Activated effector memory CD4-positive, alpha-beta T cell treated with Interleukin-2 at 50 U/mL for 16 hours (primary cell): ENCODE measurements around the gene PTBP1.

Experiments
- DNase-seq: peaks from one replicate; pipeline ENCODE4 v3.0.0-alpha.2; 2020

Gene PTBP1

GRCh38 chr19:772730-773436 is 24.4 kb upstream of the PTBP1 start:
- DNase-seq = no peak

DNA sequence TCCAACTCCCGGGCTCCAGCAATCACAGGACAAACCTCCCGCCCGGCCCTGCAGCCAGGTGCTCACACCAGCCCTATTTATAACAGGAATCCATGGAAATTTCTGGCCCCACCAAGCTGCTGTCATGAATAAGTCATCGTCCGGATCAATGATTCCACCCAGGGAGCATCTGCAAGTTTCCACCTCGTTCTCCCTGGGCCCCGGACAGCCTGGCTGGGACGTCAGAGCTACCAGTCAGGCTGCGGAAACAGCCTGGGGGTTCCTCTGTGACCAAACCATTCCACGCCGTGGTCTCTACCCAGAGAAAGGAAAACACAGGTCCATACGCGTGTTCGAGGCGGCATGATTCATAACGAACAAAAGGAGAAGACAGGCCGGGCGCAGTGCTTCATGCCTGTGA is 20.7 kb upstream of the PTBP1 start:
- no peak for DNase-seq

DNA sequence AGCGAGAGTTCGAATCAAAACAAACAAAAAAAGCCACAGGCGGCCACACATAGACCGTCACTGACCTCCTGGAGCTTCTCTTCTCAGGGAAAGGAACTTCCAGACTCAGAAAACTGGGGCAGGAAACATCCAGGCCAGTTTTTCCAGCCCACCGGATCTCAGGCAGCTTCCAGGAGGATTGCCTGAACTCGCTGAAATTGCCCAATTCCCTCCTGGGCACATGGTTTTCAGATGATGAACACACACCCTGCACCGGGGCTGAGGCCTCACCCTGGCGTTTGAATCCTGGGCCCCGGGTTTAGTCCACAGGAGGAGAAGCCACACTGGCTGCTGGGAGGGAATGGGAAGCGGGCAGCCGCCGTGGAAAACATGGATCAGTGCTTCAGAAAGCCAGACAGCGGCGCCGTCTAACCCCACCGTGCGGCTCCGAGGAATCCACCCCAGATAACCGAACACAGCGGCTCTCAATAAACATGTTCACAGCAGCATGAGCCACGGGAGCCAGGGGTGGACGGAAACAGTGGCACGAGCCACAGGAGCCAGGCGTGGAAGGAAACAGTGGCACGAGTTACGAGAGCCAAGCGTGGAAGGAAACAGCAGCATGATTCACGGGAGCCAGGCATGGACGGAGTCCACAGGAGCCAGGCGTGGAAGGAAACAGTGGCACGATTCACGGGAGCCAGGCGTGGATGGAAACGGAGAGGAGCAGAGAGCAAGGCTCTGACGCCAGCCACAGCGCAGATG is 18.2 kb upstream of the PTBP1 start:
- no peak for DNase-seq

DNA sequence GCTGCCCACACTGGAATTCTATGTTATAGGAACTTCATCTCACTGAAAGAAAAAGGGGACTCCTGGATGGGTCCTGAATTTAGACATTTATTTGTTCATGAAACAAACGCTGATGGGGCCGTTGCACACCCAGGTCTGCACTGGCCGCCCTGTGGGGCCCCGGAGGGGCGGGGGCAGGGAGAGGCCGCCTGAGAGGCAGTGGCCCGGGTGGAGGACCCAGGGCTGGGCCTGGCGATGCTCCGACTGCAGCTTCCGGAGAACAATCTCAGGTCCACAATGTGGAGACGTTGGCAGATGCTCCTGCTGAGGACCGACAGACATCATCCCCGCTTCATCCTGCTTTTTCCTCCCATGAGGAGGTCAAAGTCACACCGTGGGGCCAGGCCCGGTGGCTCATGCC is 16.3 kb upstream of the PTBP1 start:
- no peak for DNase-seq

DNA sequence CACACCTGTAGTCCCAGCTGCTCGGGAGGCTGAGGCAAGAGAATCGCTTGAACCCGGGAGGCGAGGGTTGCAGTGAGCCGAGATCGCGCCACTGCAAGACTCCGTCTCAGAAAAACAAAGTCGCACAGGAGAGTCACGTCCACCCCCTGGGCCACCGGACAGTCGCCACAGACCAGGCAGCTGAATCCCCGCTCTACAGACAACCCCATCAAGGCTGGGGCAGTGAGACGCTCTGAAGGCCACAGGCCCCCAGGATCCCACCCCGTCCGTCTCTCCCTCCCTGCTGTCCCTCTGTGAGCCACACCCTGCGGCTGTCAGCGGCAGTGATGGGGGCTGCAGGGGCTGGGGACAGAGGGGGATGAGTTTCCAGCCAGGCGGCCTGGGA is 15.5 kb upstream of the PTBP1 start:
- no peak for DNase-seq

- no peak for DNase-seq
Measured at GRCh38 chr19:782185-782877, 14.9 kb upstream of the PTBP1 start.

GRCh38 chr19:782878-783668 is 14.2 kb upstream of the PTBP1 start:
- DNase-seq = no peak

DNA sequence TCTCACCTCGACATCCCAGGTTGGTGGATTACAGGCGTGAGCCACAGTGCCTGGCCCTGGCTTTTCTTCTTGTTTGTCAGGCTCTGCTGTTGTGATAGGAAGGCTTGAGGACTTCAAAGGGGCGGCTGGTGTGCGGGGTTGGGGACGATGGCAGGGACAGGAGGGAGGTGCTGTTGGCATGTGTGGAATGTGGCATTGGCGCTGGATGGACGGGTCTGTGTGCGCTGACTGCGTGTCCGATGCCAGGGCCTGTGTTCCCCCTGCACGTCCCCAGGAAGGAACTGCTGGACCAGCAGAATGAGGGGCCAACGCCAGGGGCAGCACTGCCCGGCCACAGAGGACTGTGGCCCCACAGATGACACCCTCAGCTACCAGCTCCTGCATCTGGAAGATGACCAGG is 12.7 kb upstream of the PTBP1 start:
- no peak for DNase-seq

GRCh38 chr19:787536-787935 is 9.7 kb upstream of the PTBP1 start:
- no peak for DNase-seq

DNA sequence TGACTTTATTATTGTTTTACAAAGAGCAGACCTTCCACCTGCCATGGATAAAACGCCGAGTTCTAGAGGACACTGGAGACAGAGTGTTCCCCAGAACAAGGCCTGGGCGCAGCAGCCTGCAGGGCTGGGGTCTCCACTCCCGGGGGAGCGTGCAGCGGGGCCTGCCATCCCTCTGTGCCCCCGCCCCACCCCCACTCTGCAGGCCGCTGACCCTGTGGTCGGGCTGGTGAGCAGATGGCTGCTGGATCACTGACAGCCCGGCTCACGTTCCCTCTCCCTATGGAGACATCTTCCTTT is 8.6 kb upstream of the PTBP1 start:
- DNase-seq = no peak

DNA sequence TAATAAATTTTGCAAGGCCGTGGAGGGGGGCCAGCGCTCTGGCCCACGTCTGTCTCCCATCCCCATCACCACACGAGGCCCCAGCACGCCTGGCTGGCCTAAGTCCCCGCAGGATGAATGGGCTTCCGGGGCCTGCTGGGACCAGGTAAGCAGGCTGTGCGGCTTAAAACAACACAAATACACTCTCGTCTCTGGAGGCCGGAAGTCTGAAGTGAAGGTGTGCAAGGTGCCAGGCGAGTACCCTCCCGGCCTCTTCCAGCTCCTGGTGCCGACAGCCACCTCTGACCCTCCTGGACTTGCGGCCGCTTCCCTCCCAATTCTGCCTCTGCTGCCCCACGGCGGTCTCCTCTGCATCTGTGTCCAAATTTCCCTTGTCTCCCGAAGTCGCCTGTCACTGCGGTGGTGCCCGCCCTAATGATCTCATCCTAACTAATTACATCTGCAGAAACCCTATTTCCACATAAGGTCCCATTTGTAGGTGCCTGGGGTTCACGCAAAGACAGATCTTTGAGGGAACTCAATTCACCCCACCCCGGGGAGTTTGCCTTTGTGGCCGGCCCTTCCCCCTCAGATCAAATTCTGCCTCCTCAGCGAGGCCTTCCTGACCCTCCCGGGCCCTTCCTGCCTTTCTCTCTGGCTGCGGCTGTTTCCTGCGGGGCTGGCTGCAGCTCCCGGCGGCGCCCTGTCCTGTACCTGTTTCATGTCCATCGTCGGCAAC is 8.1 kb upstream of the PTBP1 start:
- no peak for DNase-seq

- DNase-seq = no peak
Measured at GRCh38 chr19:789701-790060, 7.6 kb upstream of the PTBP1 start.

DNA sequence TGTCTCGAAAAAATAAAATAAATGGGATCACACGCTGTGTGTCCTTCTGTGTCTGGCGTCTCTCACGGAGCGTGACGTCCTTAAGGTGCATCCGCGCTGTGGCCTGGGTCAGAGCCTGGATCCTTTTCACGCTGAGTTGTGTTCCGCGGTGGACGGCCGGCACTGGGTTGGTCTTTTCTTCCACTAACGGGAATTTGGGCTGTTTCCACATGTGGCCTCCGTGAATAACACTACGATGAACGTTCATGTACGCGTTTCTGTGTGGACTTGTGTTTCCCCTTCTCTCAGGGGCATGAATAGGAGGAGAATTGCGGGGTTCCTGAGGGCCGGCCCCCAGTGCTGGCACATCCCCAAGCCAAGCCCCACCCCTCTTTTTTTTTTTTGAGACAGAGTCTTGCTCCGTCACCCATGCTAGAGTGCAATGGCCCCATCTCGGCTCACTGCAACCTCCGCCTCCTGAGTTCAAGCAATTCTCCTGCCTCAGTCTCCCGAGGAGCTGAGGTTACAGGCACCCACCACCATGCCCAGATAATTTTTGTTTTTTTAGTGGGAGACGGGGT is 6.2 kb upstream of the PTBP1 start:
- DNase-seq = no peak

- DNase-seq = no peak
Measured at GRCh38 chr19:791567-792305, 5.5 kb upstream of the PTBP1 start.

DNA sequence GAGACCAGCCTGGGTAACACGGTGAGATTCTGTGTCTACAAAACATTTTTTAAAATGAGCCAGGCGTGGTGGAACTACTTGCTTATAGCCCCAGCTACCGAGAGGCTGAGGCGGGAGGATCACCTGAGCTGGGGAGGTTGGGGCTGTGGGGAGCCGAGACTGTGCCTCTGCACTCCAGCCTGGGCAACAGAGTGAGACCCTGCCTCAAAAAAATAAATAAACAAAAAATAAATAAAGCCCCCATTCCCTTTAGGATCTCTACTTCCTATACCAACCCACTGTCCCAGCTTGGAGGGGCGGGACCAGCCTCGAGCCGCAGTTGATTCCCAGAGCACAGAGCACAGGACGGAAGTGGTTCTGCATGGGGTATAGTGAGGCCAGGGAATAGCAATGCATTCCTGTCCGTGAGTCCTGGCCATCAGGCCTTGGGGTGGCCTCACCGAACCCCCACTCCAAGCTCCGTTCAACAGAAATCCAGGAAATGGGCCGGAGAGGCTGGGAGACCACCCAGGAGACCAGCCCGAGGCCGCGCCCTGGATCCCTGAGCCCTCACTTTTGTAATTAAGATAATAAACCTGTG is 4.9 kb upstream of the PTBP1 start:
- no peak for DNase-seq

GRCh38 chr19:793806-794205 is 3.4 kb upstream of the PTBP1 start:
- no peak for DNase-seq

- DNase-seq = no peak
Measured at GRCh38 chr19:795073-795611, 2.1 kb upstream of the PTBP1 start.

GRCh38 chr19:795691-796581 is 1.3 kb upstream of the PTBP1 start:
- DNase-seq = no peak

- DNase-seq = peak; percentile 83
Measured at GRCh38 chr19:797528-798414, 519 bp downstream of the PTBP1 start.
